ENCODE measurements around the gene SDC3. TPM values are rescaled to one million over a fixed set of nuclear protein-coding genes. Genes with fewer than 3 reads are reported as not detected.

Gene SDC3
- total and polyA plus RNA-seq, 10 of the 15 experiments (the other 5 are each of a cell fraction or from before 2014, with no cell fraction given), result under 0.01 to 0.46 (median 0.07) TPM; not detected in 2

- TF ChIP-seq CUX1 (IDR thresholded peaks at IDR 0.05; ENCODE audit: insufficient replicate concordance, low read depth, low read length), result no peak
- TF ChIP-seq RUNX3 (IDR thresholded peaks at IDR 0.05; ENCODE audit: low read length), result no peak
- TF ChIP-seq TAF1 (IDR thresholded peaks at IDR 0.05; ENCODE audit: borderline replicate concordance, low read depth, low read length), result no peak
- TF ChIP-seq JUNB (IDR thresholded peaks at IDR 0.05), result no peak
- TF ChIP-seq POLR2AphosphoS2 (IDR thresholded peaks at IDR 0.05; ENCODE audit: low read depth, low read length), result no peak
- no peak for TF ChIP-seq KLF5 (IDR thresholded peaks at IDR 0.05; ENCODE audit: partially characterized antibody)
- TF ChIP-seq PML (IDR thresholded peaks at IDR 0.05; ENCODE audit: low read length), result no peak
- no peak for TF ChIP-seq PAX8 (IDR thresholded peaks at IDR 0.05)
- no peak for TF ChIP-seq RFX5 (IDR thresholded peaks at IDR 0.05; ENCODE audit: low read depth, low read length)
- no peak for TF ChIP-seq RELB (IDR thresholded peaks at IDR 0.05; ENCODE audit: low read depth)
- no peak for TF ChIP-seq ZSCAN29 (IDR thresholded peaks at IDR 0.05)
These were observed 15.0 kb upstream of the SDC3 start (continued) for GRCh38 chr1:30923597-30923996.
